Common myeloid progenitor, CD34-positive (primary cell): ENCODE results near the gene MMP24OS.

Source experiments
- CTCF ChIA-PET: fragments of 350-600 bp; sonication (Branson Sonifier 250); formaldehyde crosslinking; loops from one replicate; lab custom pipeline; 2021; ENCODE audit warnings: antibody characterized with exemption; lab: Charles Lee
- POLR2A ChIA-PET: fragments of 350-600 bp; sonication (Branson Sonifier 250); formaldehyde crosslinking; loops from one replicate; lab custom pipeline; 2021; ENCODE audit warnings: antibody characterized with exemption; lab: Charles Lee
- DNase-seq, 3 donors: peaks; one replicate each; pipeline versions ENCODE4 v3.0.0 to v3.0.0-alpha.2; 2013
- H3K27ac ChIP-seq, 2 experiments: 1 replicate in 1 of 2; 2 replicates in 1 of 2; pipeline ENCODE4 v1.7.0; 2013; ENCODE audit warnings: inconsistent platforms in 2 of 2, low read length in 2 of 2, mild to moderate bottlenecking in 2 of 2, low read depth in 1 of 2, moderate library complexity in 1 of 2; ENCODE audit not compliant: severe bottlenecking in 2 of 2, insufficient read depth in 1 of 2, poor library complexity in 1 of 2
- H3K27me3 ChIP-seq, 5 experiments: replicated peaks in 2 of 5; 1 replicate in 3 of 5; 2 replicates in 2 of 5; pipeline versions ENCODE4 v1.6.1 to v1.7.0; 2013; ENCODE audit warnings: low read length in 4 of 5, mild to moderate bottlenecking in 2 of 5, moderate library complexity in 2 of 5, inconsistent platforms in 1 of 5; ENCODE audit not compliant: insufficient read depth in 5 of 5, control insufficient read depth in 4 of 5
- H3K36me3 ChIP-seq, 4 experiments: 1 replicate in 2 of 4; 2 replicates in 2 of 4; pipeline versions ENCODE4 v1.6.1 to v1.7.0; 2013; ENCODE audit warnings: low read length in 3 of 4, control low read depth in 1 of 4, mild to moderate bottlenecking in 1 of 4; ENCODE audit not compliant: control insufficient read depth in 4 of 4, insufficient read depth in 4 of 4
- H3K4me1 ChIP-seq, 4 experiments: 1 replicate in 3 of 4; 2 replicates in 1 of 4; pipeline versions ENCODE4 v1.6.1 to v1.7.1; 2013; ENCODE audit warnings: low read length in 3 of 4, mild to moderate bottlenecking in 3 of 4, control low read depth in 1 of 4, inconsistent platforms in 1 of 4, moderate library complexity in 1 of 4; ENCODE audit not compliant: control insufficient read depth in 4 of 4, insufficient read depth in 4 of 4; ENCODE audit errors: control extremely low read depth in 1 of 4
- H3K4me3 ChIP-seq, 7 experiments: 1 replicate in 4 of 7; 2 replicates in 3 of 7; pipeline versions ENCODE4 v1.5.1 to v1.7.0; 2013; ENCODE audit warnings: mild to moderate bottlenecking in 7 of 7, low read length in 6 of 7, moderate library complexity in 6 of 7, inconsistent platforms in 2 of 7, low read depth in 2 of 7, control low read depth in 1 of 7; ENCODE audit not compliant: insufficient read depth in 4 of 7, control insufficient read depth in 1 of 7; ENCODE audit errors: extremely low read depth in 1 of 7
- H3K9me3 ChIP-seq, 5 experiments: 1 replicate in 4 of 5; 2 replicates in 1 of 5; pipeline versions ENCODE4 v1.6.1 to v1.7.1; 2013; ENCODE audit warnings: low read length in 4 of 5, mild to moderate bottlenecking in 2 of 5, inconsistent platforms in 1 of 5, low read depth in 1 of 5, moderate library complexity in 1 of 5; ENCODE audit not compliant: control insufficient read depth in 4 of 5, insufficient read depth in 2 of 5; ENCODE audit errors: control extremely low read depth in 1 of 5
- WGBS: methylation state at CpG from one replicate; pipeline ENCODE4 v1.1.5; 2013; ENCODE audit not compliant: insufficient coverage; 5-methylcytosine and 5-hydroxymethylcytosine counted together

The MMP24OS gene

DNA sequence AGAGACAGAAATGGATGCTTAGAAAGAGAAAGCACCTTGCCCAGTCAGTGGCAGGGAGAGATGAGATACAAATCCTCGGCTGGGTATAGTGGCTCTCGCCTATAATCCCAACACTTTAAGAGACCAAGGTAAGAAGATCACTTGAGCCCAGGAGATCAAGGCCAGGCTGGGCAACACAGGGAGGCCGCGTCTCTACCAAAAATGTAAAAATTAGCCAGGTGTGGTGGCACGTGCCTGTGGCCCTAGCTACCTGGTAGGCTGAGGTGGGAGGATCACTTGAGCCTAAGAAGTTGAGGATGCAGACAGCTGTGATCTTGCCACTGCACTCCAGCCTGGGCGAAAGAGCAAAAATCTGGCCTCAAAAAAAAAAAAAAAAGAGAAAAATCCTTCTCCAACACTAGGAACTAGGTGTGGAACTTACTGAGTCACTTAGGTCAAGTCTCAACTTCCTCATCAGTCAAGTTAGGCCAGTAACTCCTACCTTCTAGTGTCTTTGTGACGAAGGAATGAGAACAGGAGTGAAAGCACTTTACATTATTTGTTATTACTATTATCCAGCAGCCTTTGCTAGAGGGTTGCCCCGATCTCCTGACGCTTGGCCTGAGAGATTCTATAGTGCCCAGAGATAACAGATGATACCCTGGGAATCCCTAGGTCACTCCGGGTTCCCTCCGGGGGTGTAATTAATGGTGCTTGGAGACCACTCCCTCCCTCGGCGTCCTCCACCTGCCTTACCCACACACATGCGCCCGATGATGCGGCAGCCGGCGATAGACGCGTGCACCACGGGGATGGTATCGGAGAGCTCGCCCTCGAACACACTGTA is 5.7 kb upstream of the MMP24OS start:
- H3K9me3 ChIP-seq: no peaks in the 10 kb centered on the region
- WGBS: 23% methylated on average over 21 of the region's 24 CpGs
- H3K27me3 ChIP-seq: no peaks in the 10 kb centered on the region
- H3K4me3 ChIP-seq: peak overlapping the region; percentile 21 to 90 (median 77)
- ChIA-PET CTCF (interaction anchor here (1.0 to 3.4 kb wide), 2 partner anchors 20 to 48 kb away, joined by 3 to 16 read pairs; no protein-coding TSS in a partner anchor), POLR2A (no interaction called here)
- peak; percentile 19 to 63 (median 45) for DNase-seq
- peaks cover 2 to 17% (median 14%) of the 10 kb centered on the region in 4 experiments for H3K4me1 ChIP-seq
- H3K27ac ChIP-seq: peak overlapping the region; percentile 66 to 81
- peaks cover 3 to 26% (median 22%) of the 10 kb centered on the region in 4 experiments for H3K36me3 ChIP-seq

DNA sequence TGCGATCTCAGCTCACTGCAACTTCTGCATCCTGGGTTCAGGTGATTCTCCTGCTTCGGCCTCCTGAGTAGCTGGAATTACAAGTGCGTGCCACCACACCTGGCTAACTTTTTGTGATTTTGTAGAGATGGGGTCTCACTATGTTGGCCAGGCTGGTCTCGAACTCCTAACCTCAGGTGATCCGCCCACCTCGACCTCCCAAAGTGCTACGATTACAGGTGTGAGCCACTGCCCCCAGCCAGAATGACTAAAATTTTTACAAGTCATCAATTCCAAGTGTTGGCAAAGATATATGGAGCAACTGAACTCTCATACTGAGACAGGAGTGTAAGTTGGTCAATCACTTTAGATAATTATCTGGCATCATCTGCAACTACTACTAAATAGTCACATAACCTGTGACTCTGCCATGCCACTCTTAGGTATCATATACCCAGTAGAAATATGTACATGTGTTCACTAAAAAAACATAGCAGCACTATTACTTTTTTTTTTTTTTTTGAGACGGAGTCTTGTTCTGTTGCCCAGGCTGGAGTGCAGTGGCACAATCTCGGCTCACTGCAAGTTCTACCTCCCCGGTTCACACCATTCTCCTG is 3.7 kb upstream of the MMP24OS start:
- H3K4me3 ChIP-seq: no peak overlapping the region
- ChIA-PET CTCF (interaction anchor here (3.4 kb wide), 1 partner anchor 22 kb away, joined by 16 read pairs; no protein-coding TSS in a partner anchor), POLR2A (no interaction called here)
- H3K4me1 ChIP-seq: peaks cover 4 to 30% (median 25%) of the 10 kb centered on the region in 4 experiments
- WGBS: 98% methylated on average over 9 of the region's 10 CpGs
- H3K9me3 ChIP-seq: no peaks in the 10 kb centered on the region
- H3K36me3 ChIP-seq: peaks cover 3 to 29% (median 23%) of the 10 kb centered on the region in 4 experiments
- H3K27ac ChIP-seq: no peak overlapping the region
- no peak for DNase-seq
- H3K27me3 ChIP-seq: no peaks in the 10 kb centered on the region

DNA sequence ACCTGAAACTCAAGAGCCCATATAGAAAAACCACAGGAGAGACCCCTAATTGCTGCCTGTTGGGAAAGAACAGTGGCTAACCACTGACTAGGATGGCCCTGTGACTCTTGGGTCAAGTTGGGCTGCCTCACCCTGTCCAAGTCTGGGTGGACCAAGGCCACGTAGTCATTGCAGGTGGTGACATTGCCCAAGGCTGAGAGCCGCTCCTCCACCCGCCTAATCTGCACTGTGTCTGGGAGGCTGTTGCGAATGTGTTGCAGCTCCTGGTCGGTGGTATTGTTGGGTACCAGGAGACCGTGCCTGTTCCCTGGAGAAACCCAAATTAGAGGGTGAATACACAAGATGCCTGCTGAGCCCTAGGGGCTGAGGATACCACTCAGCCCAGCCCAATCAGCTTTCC is 2.6 kb upstream of the MMP24OS start:
- Histone ChIP-seq H3K36me3 (peaks cover 3 to 36% (median 29%) of the 10 kb centered on the region in 4 experiments), H3K9me3 (no peaks in the 10 kb centered on the region), H3K27me3 (no peaks in the 10 kb centered on the region), H3K4me3 (no peak overlapping the region), H3K4me1 (peaks cover 4 to 34% (median 28%) of the 10 kb centered on the region in 4 experiments), H3K27ac (no peak overlapping the region)
- ChIA-PET POLR2A (no interaction called here), CTCF (interaction anchor here (1.1 to 1.6 kb wide), 3 partner anchors 12 to 24 kb away, joined by 3 to 6 read pairs (median 4); no protein-coding TSS in a partner anchor)
- 98% methylated on average over 6 of the region's 6 CpGs for WGBS
- no peak for DNase-seq

DNA sequence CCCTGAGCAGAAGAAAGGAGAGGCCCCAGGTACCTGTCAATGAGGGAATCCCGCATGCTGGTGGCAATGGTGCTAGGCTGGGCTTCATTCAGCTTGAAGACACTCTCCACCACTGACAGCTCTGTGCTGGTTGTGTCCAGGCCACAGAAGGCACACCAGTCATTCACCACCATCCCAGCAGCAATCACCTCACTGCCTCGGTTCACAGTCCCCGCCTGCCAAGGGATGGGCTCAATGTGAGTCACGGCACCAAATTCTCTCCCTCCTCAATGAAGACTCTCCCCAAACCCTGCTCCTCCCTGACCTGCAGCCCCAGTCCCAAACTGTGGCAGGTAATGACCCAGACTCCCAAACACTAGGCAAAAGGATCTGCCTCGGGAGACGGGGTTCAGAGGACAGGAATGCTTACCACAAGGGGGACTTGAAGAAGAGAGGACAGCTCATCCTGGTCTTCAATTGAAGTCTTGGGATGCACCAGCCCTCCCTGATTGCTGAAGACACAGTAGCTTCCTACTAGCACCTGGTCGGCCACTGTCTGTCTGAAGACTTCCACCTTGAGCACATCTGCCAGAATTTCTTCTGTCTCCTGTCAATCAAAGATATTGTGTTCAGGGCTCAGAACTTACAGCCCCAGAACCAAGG is 1.7 kb upstream of the MMP24OS start:
- Histone ChIP-seq H3K4me1 (peaks cover 4 to 30% (median 25%) of the 10 kb centered on the region in 4 experiments), H3K9me3 (no peaks in the 10 kb centered on the region), H3K27ac (peak overlapping the region in 1 of 2 experiments; percentile 12), H3K4me3 (no peak overlapping the region), H3K36me3 (peaks cover 3 to 45% (median 35%) of the 10 kb centered on the region in 4 experiments), H3K27me3 (no peaks in the 10 kb centered on the region)
- POLR2A ChIA-PET: interaction anchor here (0.6 kb wide), 1 partner anchor 20 kb away, joined by 3 read pairs; no protein-coding TSS in a partner anchor
- CTCF ChIA-PET: interaction anchor here (0.8 to 1.6 kb wide), 4 partner anchors 9 to 25 kb away, joined by 3 to 6 read pairs (median 4); no protein-coding TSS in a partner anchor
- DNase-seq: no peak
- WGBS: 99% methylated on average over 7 of the region's 7 CpGs

DNA sequence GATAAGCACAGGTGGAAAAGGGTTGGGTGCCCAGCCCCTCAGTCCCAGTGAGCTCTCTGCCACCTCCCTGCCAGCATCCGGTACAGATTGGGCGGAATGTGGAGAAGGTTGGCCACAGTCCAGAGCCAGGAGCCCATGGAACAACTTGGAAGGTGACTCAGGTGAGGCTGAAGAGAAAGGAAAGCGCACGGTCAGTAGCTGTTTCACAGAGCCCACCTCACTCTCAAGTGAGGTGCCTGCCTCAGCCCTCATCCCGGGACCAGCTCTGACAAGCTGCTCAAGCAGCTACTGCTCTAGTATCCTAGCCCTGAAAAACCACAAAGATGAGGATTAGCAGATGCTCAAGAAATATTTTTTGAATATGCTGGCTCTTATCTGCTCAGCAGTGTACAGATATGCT is 1.1 kb upstream of the MMP24OS start:
- WGBS: 100% methylated on average over 3 of the region's 5 CpGs
- Histone ChIP-seq H3K36me3 (peaks cover 3 to 46% (median 37%) of the 10 kb centered on the region in 4 experiments), H3K27ac (peak overlapping the region in 1 of 2 experiments; percentile 12), H3K4me1 (peaks cover 4 to 28% (median 24%) of the 10 kb centered on the region in 4 experiments), H3K27me3 (no peaks in the 10 kb centered on the region), H3K9me3 (no peaks in the 10 kb centered on the region), H3K4me3 (no peak overlapping the region)
- CTCF ChIA-PET: interaction anchor here (1.6 kb wide), 1 partner anchor 22 kb away, joined by 4 read pairs; no protein-coding TSS in a partner anchor
- POLR2A ChIA-PET: no interaction called here
- no peak for DNase-seq

DNA sequence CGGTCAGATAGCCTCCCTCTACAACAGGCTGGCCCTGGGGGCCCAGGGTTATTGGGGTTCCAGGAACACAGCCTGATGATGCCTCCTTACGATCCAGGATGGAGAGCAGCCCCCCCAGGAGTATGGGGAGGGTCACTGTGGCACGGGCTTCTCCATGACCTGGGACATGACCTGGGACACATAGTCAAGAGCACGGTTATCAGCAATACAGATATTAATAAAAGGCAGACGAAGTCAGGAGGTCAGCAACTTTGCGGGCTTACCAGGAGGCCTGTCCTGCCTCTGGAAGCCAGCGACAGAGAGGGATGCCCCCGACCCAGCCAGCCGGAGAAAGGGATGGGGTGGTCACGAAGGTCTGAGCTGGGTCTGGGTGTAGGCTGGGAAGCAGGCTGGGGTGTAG is 795 bp downstream of the MMP24OS start:
- WGBS: 14% methylated on average over 7 of the region's 10 CpGs
- Histone ChIP-seq H3K36me3 (peaks cover 3 to 48% (median 36%) of the 10 kb centered on the region in 4 experiments), H3K27ac (peak overlapping the region; percentile 59 to 89), H3K9me3 (no peaks in the 10 kb centered on the region), H3K27me3 (no peaks in the 10 kb centered on the region), H3K4me1 (peaks cover 2 to 17% (median 15%) of the 10 kb centered on the region in 4 experiments), H3K4me3 (peak overlapping the region; percentile 71 to 91 (median 81))
- ChIA-PET CTCF (interaction anchor here (0.6 to 1.8 kb wide), 5 partner anchors 10 to 182 kb away, joined by 4 to 6 read pairs (median 4); partner anchors contain the start of gene EDEM2), POLR2A (no interaction called here)
- DNase-seq: no peak
